ENCODE data around the gene DOK6.
"Not testable (repeated sequence)": the region's sequence is repeated elsewhere in the genome, so short reads cannot be mapped to it uniquely, and the experiment has no call there.

DOK6 gene

GRCh38 chr18:69845593-69846506 is 445.2 kb downstream of the DOK6 start:
- no peaks in the 10 kb centered on the region for H3K27me3 Mint-ChIP-seq (ENCODE audit: low read depth)
- H3K27ac Mint-ChIP-seq: peak overlapping the region in 2 of 3 experiments; percentile 47 to 60
- no peaks in the 10 kb centered on the region for H3K9me3 Mint-ChIP-seq
- TF ChIP-seq CTCF (IDR thresholded peaks at IDR 0.05; ENCODE audit: unreplicated experiment in 3 of 3): peak in 1 of 3 experiments; percentile 9
- H3K4me1 Mint-ChIP-seq: peaks cover 20% of the 10 kb centered on the region
- H3K36me3 Mint-ChIP-seq (ENCODE audit: low read depth): peaks cover 6% of the 10 kb centered on the region
- H3K4me3 Mint-ChIP-seq: no peak overlapping the region

GRCh38 chr18:69853051-69853450 is 452.4 kb downstream of the DOK6 start:
- H3K36me3 Mint-ChIP-seq (ENCODE audit: low read depth): no peaks in the 10 kb centered on the region
- H3K4me1 Mint-ChIP-seq: no peaks in the 10 kb centered on the region
- TF ChIP-seq CTCF (IDR thresholded peaks at IDR 0.05; ENCODE audit: unreplicated experiment in 3 of 3): no peak
- no peak overlapping the region for H3K27ac Mint-ChIP-seq
- no peak overlapping the region for H3K4me3 Mint-ChIP-seq
- no peaks in the 10 kb centered on the region for H3K9me3 Mint-ChIP-seq
- no peaks in the 10 kb centered on the region for H3K27me3 Mint-ChIP-seq (ENCODE audit: low read depth)

DNA sequence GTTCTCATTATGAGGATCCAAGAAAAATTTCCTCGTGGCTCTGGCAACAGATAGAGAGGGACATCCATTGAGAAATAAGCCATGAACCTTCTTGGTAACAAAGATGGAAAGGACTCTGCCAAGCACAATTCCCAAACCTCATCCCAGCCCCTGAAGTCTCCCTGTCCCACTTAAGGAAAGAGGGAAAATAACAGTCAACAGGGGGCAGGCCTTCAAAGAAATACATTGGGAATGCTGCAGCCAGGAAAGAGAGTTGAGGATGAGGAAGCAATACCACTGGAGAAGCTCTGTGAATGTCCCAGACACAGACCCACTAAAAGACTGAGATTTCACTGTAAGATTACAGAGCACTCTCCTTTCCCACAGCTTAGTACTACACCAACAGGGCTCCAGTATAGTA is 453.8 kb downstream of the DOK6 start:
- Mint-ChIP-seq H3K4me3 (no peak overlapping the region), H3K27me3 (ENCODE audit: low read depth) (no peaks in the 10 kb centered on the region), H3K27ac (no peak overlapping the region), H3K4me1 (no peaks in the 10 kb centered on the region), H3K9me3 (no peaks in the 10 kb centered on the region), H3K36me3 (ENCODE audit: low read depth) (no peaks in the 10 kb centered on the region)
- no peak for TF ChIP-seq CTCF (IDR thresholded peaks at IDR 0.05; ENCODE audit: unreplicated experiment in 3 of 3)

DNA sequence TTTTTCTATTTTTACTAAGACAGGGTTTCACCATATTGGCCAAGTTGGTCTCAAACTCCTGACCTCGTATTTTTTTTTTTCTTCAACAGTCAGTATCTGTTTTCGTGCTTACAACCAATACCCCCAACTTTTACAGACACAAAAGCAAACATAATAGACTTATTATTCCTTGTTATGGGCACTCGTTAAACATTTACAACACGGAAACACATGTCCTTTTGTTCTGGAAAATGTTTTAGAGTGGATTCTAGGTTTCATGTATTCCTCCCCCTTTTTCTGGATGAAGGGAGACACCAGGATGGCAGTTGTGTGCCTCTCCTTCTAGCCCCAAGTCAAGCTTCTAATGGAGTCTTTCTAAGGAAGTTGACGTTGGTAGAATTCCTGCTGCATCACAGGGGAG is 458.2 kb downstream of the DOK6 start:
- no peaks in the 10 kb centered on the region for H3K9me3 Mint-ChIP-seq
- no peak overlapping the region for H3K27ac Mint-ChIP-seq
- no peaks in the 10 kb centered on the region for H3K4me1 Mint-ChIP-seq
- H3K27me3 Mint-ChIP-seq (ENCODE audit: low read depth): no peaks in the 10 kb centered on the region
- no peak overlapping the region for H3K4me3 Mint-ChIP-seq
- H3K36me3 Mint-ChIP-seq (ENCODE audit: low read depth): no peaks in the 10 kb centered on the region
- no peak for TF ChIP-seq CTCF (IDR thresholded peaks at IDR 0.05; ENCODE audit: unreplicated experiment in 3 of 3)

GRCh38 chr18:69864802-69865201 is 464.1 kb downstream of the DOK6 start:
- not testable (repeated sequence) for H3K27ac Mint-ChIP-seq; H3K4me3 Mint-ChIP-seq; H3K27me3 Mint-ChIP-seq (ENCODE audit: low read depth); H3K9me3 Mint-ChIP-seq; H3K36me3 Mint-ChIP-seq (ENCODE audit: low read depth)
- peaks cover 13% of the 10 kb centered on the region for H3K4me1 Mint-ChIP-seq

DNA sequence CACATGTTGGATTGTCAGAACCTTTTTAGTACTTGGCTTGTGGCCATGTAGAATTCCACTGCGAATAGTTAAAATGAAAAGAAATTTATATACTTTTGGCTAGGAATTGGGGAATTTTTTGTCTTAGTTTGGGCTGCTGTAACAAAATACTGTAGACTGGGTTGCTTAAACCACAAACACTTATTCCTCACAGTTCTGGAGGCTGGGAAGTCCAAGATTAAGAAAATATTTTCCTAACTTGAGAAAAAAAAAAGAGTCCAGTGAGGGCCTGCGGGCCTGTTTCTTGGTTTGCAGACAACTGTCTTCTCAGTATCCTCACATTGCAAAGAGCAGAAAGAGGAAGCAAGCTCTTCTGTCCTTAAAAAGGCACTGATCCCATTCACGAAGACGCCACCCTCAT is 465.1 kb downstream of the DOK6 start:
- H3K9me3 Mint-ChIP-seq: peaks cover 2% of the 10 kb centered on the region
- no peaks in the 10 kb centered on the region for H3K36me3 Mint-ChIP-seq (ENCODE audit: low read depth)
- H3K4me3 Mint-ChIP-seq: no peak overlapping the region
- no peak for TF ChIP-seq CTCF (IDR thresholded peaks at IDR 0.05; ENCODE audit: unreplicated experiment in 3 of 3)
- H3K27ac Mint-ChIP-seq: no peak overlapping the region
- H3K4me1 Mint-ChIP-seq: peaks cover 13% of the 10 kb centered on the region
- no peaks in the 10 kb centered on the region for H3K27me3 Mint-ChIP-seq (ENCODE audit: low read depth)
